Keratinocyte (primary cell): ENCODE results near the gene TNFSF10.

Experiments
- EZH2 ChIP-seq: IDR thresholded peaks from one replicate; pipeline ENCODE4 v1.6.1; 2012; ENCODE audit warnings: inconsistent platforms, mild to moderate bottlenecking, low read length, moderate library complexity
- TF ChIP-seq, protein P1 (sequence below), 3 experiments: IDR thresholded peaks in 1 of 3; conservative IDR thresholded peaks in 1 of 3; optimal IDR thresholded peaks in 1 of 3; 2 replicates in 2 of 3; 3 replicates in 1 of 3; pipeline versions ENCODE3 to v1.5.1; 2011; ENCODE audit warnings: low read length in 3 of 3, mild to moderate bottlenecking in 3 of 3, moderate library complexity in 2 of 3, control low read depth in 1 of 3, inconsistent platforms in 1 of 3; ENCODE audit not compliant: insufficient read depth in 2 of 3; ENCODE audit errors: extremely low read depth in 1 of 3

DNA sequence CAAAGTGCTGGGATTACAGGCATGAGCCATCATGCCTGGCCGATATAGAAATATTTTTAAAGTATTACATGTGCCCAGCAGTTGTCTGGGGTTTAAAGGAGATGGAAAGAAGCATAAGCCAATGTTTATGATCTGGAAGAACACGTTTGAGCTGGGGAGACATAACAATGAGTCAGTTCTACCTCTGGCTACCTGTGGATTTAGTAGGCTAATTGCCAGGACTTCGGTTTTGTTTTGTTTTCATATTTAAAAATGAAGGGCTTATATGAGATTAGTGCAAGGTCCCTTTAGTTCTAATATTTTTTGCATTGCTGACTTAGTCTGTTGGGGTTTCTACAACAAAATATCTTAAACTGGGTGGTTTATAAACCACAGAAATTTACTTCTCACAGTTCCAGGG, 22.9 kb upstream of the TNFSF10 start:
- TF ChIP-seq, protein P1, sequence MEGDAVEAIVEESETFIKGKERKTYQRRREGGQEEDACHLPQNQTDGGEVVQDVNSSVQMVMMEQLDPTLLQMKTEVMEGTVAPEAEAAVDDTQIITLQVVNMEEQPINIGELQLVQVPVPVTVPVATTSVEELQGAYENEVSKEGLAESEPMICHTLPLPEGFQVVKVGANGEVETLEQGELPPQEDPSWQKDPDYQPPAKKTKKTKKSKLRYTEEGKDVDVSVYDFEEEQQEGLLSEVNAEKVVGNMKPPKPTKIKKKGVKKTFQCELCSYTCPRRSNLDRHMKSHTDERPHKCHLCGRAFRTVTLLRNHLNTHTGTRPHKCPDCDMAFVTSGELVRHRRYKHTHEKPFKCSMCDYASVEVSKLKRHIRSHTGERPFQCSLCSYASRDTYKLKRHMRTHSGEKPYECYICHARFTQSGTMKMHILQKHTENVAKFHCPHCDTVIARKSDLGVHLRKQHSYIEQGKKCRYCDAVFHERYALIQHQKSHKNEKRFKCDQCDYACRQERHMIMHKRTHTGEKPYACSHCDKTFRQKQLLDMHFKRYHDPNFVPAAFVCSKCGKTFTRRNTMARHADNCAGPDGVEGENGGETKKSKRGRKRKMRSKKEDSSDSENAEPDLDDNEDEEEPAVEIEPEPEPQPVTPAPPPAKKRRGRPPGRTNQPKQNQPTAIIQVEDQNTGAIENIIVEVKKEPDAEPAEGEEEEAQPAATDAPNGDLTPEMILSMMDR (optimal IDR thresholded peaks at IDR 0.05 in 1 of 3, IDR thresholded peaks at IDR 0.05 in 1 of 3, conservative IDR thresholded peaks at IDR 0.05 in 1 of 3; ENCODE audit: extremely low read depth in 1 of 3, insufficient read depth in 2 of 3, low read length in 3 of 3): no peak
- no peak for TF ChIP-seq EZH2
